HEK293T (cell line): Measurements from ENCODE around the gene CHTF18.

Experiments used
- CTCF ChIA-PET: fragments of 350-600 bp; formaldehyde crosslinking; extraction: SDS; loops from one replicate; lab custom pipeline; 2021; ENCODE audit warnings: antibody characterized with exemption, inconsistent platforms; lab: Yijun Ruan, JAX
- POLR2A ChIA-PET: fragments of 350-600 bp; formaldehyde crosslinking; extraction: SDS; loops from one replicate; lab custom pipeline; 2020; ENCODE audit warnings: antibody characterized with exemption, inconsistent platforms; lab: Yijun Ruan, JAX
- DNase-seq: peaks from one replicate; pipeline ENCODE4 v3.0.0; 2012; ENCODE audit warnings: mixed read lengths; ENCODE audit errors: extremely low spot score
- ARNT ChIP-seq: fragments of 450-650 bp; IDR thresholded peaks from 2 replicates; pipeline ENCODE4 v1.6.1; 2017; ENCODE audit warnings: mild to moderate bottlenecking
- BHLHE40 ChIP-seq: fragments of 450-650 bp; IDR thresholded peaks from 2 replicates; pipeline ENCODE4 v1.6.1; 2016; ENCODE audit warnings: mild to moderate bottlenecking, moderate library complexity, borderline replicate concordance
- CTBP1 ChIP-seq: fragments of 450-650 bp; IDR thresholded peaks from 2 replicates; pipeline ENCODE4 v1.6.1; 2016; ENCODE audit warnings: borderline replicate concordance
- ELF4 ChIP-seq: fragments of 450-650 bp; IDR thresholded peaks from 2 replicates; pipeline ENCODE4 v1.6.1; 2017; ENCODE audit warnings: antibody characterized with exemption
- FOXA1 ChIP-seq: fragments of 450-650 bp; IDR thresholded peaks from 2 replicates; pipeline ENCODE4 v1.6.1; 2016; ENCODE audit warnings: mild to moderate bottlenecking
- FOXK2 ChIP-seq: fragments of 450-650 bp; IDR thresholded peaks from 2 replicates; pipeline ENCODE4 v1.6.1; 2016; ENCODE audit warnings: mild to moderate bottlenecking
- FOXM1 ChIP-seq: fragments of 450-650 bp; IDR thresholded peaks from 2 replicates; pipeline ENCODE4 v1.6.1; 2017; ENCODE audit warnings: mild to moderate bottlenecking, borderline replicate concordance
- HDGF ChIP-seq: fragments of 450-650 bp; IDR thresholded peaks from 2 replicates; pipeline ENCODE4 v1.6.1; 2017; ENCODE audit warnings: antibody characterized with exemption, borderline replicate concordance
- L3MBTL2 ChIP-seq: fragments of 450-650 bp; conservative IDR thresholded peaks from 2 replicates; pipeline ENCODE4 v1.6.1; 2016; ENCODE audit warnings: mild to moderate bottlenecking
- LEF1 ChIP-seq: fragments of 450-650 bp; IDR thresholded peaks from 2 replicates; pipeline ENCODE4 v1.6.1; 2017; ENCODE audit warnings: mild to moderate bottlenecking, borderline replicate concordance
- NFRKB ChIP-seq: fragments of 450-650 bp; IDR thresholded peaks from 2 replicates; pipeline ENCODE4 v1.6.1; 2016; ENCODE audit warnings: mild to moderate bottlenecking, moderate library complexity
- SP1 ChIP-seq: fragments of 450-650 bp; IDR thresholded peaks from 2 replicates; pipeline ENCODE4 v1.6.1; 2017
- SUZ12 ChIP-seq: fragments of 450-650 bp; IDR thresholded peaks from 2 replicates; pipeline ENCODE4 v1.6.1; 2016; ENCODE audit warnings: mild to moderate bottlenecking
- TARDBP ChIP-seq: fragments of 450-650 bp; IDR thresholded peaks from 2 replicates; pipeline ENCODE4 v1.6.1; 2016
- ZNF384 ChIP-seq: fragments of 450-650 bp; IDR thresholded peaks from 2 replicates; pipeline ENCODE4 v1.6.1; 2016
- TF ChIP-seq, protein P1 (sequence below): fragments of 450-650 bp; IDR thresholded peaks from 2 replicates; pipeline ENCODE4 v1.6.1; 2016

Gene CHTF18

DNA sequence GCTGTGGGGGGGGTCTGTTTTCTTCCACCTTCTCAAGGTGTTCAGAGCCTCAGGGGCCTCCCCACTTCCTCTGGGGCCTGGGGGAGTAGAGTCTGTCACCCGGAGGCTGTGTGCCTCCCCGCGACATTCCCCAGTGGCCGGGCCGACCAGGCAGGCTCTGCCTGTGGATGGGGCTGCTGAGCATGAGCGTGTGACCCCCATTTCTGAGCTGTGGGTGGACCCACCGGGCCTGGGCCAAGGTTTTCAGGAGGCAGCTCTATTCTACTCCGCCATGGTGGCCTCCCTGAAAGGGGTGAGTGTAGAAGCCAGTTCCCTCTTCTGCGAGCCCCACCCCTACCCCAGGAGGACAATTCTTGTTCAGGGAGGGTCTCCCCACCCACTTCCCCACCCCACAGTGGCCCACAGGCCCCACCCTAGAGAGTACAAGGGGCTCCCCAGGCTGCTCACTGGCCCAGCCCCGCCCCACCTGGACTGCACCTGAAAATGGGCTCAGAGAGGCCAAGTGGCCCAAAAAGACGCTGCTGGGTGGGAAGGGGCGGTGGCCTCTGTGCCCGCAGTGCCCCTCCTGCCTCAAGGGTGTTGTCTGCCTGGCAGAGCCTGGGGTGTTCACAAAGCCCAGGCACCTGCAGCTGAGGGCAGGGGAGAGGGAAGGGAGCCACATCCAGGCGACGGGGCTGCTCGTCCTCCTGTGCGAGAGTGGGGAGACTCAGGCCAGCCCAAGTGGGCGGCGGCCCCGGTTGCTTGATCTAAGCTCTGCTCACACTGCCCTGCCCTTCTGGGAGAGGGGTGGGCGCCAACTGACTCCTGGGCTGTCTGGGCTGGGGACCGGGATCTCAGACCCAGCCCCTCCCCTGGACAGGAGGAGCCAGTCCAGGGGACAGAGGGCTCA, 26.6 kb upstream of the CHTF18 start:
- ChIA-PET CTCF (no interaction called here), POLR2A (interaction anchor here (1.3 kb wide), 1 partner anchor 21 kb away, joined by 4 read pairs; the partner anchor contains the start of gene CIAO3)
- TF ChIP-seq ZNF384 (no peak), HDGF (no peak), FOXK2 (no peak), ELF4 (no peak), SP1 (no peak), TARDBP (no peak), SUZ12 (no peak), ARNT (no peak)
- TF ChIP-seq, protein P1, sequence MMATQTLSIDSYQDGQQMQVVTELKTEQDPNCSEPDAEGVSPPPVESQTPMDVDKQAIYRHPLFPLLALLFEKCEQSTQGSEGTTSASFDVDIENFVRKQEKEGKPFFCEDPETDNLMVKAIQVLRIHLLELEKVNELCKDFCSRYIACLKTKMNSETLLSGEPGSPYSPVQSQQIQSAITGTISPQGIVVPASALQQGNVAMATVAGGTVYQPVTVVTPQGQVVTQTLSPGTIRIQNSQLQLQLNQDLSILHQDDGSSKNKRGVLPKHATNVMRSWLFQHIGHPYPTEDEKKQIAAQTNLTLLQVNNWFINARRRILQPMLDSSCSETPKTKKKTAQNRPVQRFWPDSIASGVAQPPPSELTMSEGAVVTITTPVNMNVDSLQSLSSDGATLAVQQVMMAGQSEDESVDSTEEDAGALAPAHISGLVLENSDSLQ = no peak
- no peak for DNase-seq

DNA sequence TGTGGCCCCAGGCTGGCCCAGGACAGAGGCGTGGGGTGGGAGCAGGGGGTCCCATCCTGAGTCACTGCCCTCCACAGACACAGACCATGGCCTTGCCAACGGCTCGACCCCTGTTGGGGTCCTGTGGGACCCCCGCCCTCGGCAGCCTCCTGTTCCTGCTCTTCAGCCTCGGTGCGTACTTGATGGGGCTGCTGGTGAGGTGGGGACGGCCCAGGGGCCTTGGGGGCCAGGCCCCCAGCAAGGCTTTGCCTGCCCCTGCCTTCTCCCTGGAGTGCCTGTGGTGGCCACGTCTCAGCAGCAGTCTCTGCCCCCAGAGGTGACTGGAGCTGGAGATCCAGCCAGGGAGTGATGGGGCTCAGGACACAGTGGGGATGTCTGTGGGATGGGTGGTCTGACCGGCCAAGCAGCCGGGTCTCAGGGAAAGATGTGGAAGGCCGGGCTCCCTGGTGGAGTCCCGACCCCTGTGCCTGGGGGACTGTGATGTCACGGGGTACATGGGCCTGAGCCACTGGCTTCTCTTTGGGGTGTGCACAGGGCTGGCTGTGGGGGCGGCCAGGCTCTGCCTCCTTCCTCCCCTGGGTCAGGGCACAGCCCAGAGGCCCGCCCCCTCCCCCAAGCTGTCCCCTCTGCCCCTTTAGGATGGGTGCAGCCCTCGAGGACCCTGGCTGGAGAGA, 25.7 kb upstream of the CHTF18 start:
- TF ChIP-seq ZNF384 (no peak), HDGF (no peak), BHLHE40 (no peak), NFRKB (no peak), CTBP1 (no peak), FOXA1 (no peak)
- no peak for DNase-seq
- CTCF ChIA-PET = no interaction called here
- POLR2A ChIA-PET = no interaction called here

DNA sequence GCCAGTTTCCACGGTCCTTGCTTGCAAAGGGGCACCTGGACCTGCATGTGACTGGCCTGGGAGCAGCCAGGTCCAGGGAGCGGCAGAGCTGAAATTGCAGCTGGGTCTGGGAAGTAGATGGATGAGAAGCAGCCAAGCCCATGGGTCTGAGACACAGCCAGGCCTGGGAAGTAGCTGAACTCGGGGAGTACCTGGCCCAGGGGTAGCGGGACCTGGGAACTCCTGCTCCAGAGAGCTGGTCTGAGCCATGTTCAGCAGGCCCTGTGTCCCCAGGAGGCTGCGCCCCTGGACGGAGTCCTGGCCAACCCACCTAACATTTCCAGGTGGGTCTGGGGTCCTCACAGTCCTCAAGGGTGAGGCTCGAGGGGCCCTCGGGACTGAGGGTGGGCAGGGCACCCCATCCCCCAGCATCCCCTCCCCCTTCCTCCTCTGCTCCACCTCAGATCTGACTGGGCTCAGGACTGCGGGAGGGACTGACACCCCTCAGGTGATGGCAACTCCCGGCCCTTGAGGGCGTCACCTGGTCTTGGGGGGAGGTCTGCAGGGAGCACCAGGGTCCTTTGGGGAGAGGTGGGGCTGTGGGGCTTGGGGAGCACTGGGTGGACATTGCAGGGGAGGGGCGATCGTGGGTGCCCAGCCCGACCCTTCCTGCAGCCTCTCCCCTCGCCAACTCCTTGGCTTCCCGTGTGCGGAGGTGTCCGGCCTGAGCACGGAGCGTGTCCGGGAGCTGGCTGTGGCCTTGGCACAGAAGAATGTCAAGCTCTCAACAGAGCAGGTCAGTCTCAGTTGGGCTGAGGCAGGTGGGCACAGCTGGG, 24.8 kb upstream of the CHTF18 start:
- CTCF ChIA-PET = interaction anchor here (0.7 kb wide), 1 partner anchor 51 kb away, joined by 3 read pairs; no protein-coding TSS in a partner anchor
- POLR2A ChIA-PET = no interaction called here
- TF ChIP-seq ELF4 = no peak
- no peak for TF ChIP-seq FOXA1
- no peak for TF ChIP-seq BHLHE40
- no peak for TF ChIP-seq CTBP1
- TF ChIP-seq SUZ12 = no peak
- TF ChIP-seq LEF1 = no peak
- TF ChIP-seq TARDBP = no peak
- TF ChIP-seq L3MBTL2 = no peak
- TF ChIP-seq SP1 = no peak
- no peak for TF ChIP-seq FOXM1
- TF ChIP-seq, protein P1 = no peak
- TF ChIP-seq ZNF384 = no peak
- TF ChIP-seq ARNT = no peak
- no peak for TF ChIP-seq FOXK2
- no peak for TF ChIP-seq HDGF
- TF ChIP-seq NFRKB = no peak
- DNase-seq = no peak

DNA sequence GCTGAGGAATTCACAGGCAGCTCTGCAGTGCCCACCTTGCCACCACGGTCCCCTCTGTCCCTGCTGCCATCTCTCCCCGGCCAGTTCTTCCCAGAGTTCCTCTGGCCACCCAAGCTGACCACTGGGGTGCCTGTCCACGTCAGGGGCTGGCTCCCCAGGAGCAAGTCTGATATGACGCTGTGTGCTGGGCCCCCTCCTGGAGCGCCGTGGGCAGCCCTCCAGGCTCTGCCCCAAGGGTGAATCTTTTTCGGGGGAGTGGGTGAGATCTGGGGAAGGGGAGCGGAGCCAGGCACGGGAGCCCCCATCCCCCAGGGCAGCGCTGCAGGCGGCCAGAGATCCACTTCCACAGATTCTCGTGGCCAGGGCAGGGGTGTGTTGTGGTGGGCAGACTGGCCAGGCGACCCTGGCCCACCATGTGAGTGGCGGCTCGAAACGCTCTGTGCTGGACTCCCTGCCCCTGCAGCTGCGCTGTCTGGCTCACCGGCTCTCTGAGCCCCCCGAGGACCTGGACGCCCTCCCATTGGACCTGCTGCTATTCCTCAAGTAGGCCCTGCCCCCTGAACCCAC, 24.2 kb upstream of the CHTF18 start:
- POLR2A ChIA-PET = no interaction called here

DNA sequence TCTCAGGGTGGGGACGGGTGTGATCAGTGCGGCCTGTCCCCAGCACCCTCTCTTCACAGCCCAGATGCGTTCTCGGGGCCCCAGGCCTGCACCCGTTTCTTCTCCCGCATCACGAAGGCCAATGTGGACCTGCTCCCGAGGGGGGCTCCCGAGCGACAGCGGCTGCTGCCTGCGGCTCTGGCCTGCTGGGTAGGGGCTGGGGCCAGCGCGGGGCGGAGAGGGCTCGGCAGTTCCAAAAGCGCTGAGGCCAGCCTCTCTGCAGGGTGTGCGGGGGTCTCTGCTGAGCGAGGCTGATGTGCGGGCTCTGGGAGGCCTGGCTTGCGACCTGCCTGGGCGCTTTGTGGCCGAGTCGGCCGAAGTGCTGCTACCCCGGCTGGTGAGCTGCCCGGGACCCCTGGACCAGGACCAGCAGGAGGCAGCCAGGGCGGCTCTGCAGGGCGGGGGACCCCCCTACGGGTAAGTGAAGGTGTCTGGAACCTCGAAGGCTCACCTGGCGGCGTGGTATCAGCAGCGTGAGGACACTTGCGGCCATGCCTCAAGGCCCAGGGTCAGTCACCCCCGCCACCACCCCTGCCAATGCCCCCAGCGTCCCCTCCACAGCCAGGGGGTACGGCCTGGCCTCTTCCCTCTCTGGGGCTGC, 23.5 kb upstream of the CHTF18 start:
- POLR2A ChIA-PET = no interaction called here
- CTCF ChIA-PET = no interaction called here
- no peak for DNase-seq
- TF ChIP-seq TARDBP = no peak
- TF ChIP-seq NFRKB = no peak
- TF ChIP-seq, protein P1 = no peak
- TF ChIP-seq FOXM1 = no peak
- no peak for TF ChIP-seq CTBP1
- TF ChIP-seq L3MBTL2 = no peak
- no peak for TF ChIP-seq FOXK2
- TF ChIP-seq BHLHE40 = no peak
- no peak for TF ChIP-seq ARNT
- TF ChIP-seq HDGF = no peak
- no peak for TF ChIP-seq SP1
- TF ChIP-seq ELF4 = no peak
- TF ChIP-seq FOXA1 = no peak
- TF ChIP-seq SUZ12 = no peak
- no peak for TF ChIP-seq LEF1
- TF ChIP-seq ZNF384 = no peak

More for the DNA sequence above, 24.2 kb upstream of the CHTF18 start:
- no peak for TF ChIP-seq CTBP1
- TF ChIP-seq ELF4 = no peak
- no peak for TF ChIP-seq NFRKB
- CTCF ChIA-PET = interaction anchor here (0.7 kb wide), 1 partner anchor 52 kb away, joined by 3 read pairs; no protein-coding TSS in a partner anchor
- no peak for DNase-seq
